Nephron (organoid): Measurements from ENCODE around the gene KAZN.

Experiments used
- H3K27ac Mint-ChIP-seq, 3 experiments: 2 replicates each; pipeline ENCODE4 v1.8.0; 2020; ENCODE audit warnings: mixed read lengths in 3 of 3, mild to moderate bottlenecking in 2 of 3, moderate library complexity in 1 of 3
- H3K27me3 Mint-ChIP-seq: 2 replicates; pipeline ENCODE4 v1.8.0; 2021; ENCODE audit warnings: low read depth, mild to moderate bottlenecking, moderate library complexity, mixed read lengths
- H3K36me3 Mint-ChIP-seq: 2 replicates; pipeline ENCODE4 v1.8.0; 2020; ENCODE audit warnings: low read depth, mixed read lengths
- H3K4me1 Mint-ChIP-seq: 2 replicates; pipeline ENCODE4 v1.8.0; 2020; ENCODE audit warnings: mixed read lengths
- H3K4me3 Mint-ChIP-seq, 3 experiments: 2 replicates each; pipeline ENCODE4 v1.8.0; 2020; ENCODE audit warnings: mild to moderate bottlenecking in 3 of 3, mixed read lengths in 3 of 3, moderate library complexity in 2 of 3
- H3K9me3 Mint-ChIP-seq: 2 replicates; pipeline ENCODE4 v1.8.0; 2020; ENCODE audit warnings: mixed read lengths
- CTCF ChIP-seq, 3 experiments: fragments of 200-600 bp; sonication (generic); IDR thresholded peaks; one replicate each; pipeline ENCODE4 v1.5.0; 2021; ENCODE audit warnings: antibody characterized with exemption in 3 of 3; ENCODE audit not compliant: unreplicated experiment in 3 of 3

The KAZN gene

GRCh38 chr1:15107058-15107687, 508.7 kb downstream of the KAZN start:
- Mint-ChIP-seq H3K27me3 (no peaks in the 10 kb centered on the region), H3K27ac (no peak overlapping the region), H3K36me3 (peaks cover 14% of the 10 kb centered on the region), H3K4me3 (no peak overlapping the region), H3K4me1 (peaks cover 3% of the 10 kb centered on the region), H3K9me3 (peaks cover 10% of the 10 kb centered on the region)
- no peak for TF ChIP-seq CTCF (IDR thresholded peaks at IDR 0.05; ENCODE audit: unreplicated experiment in 3 of 3)

- TF ChIP-seq CTCF (IDR thresholded peaks at IDR 0.05; ENCODE audit: unreplicated experiment in 3 of 3), result no peak
- peaks cover 14% of the 10 kb centered on the region for H3K36me3 Mint-ChIP-seq
- H3K27ac Mint-ChIP-seq, result no peak overlapping the region
- no peaks in the 10 kb centered on the region for H3K27me3 Mint-ChIP-seq
- no peak overlapping the region for H3K4me3 Mint-ChIP-seq
- peaks cover 9% of the 10 kb centered on the region for H3K4me1 Mint-ChIP-seq
- H3K9me3 Mint-ChIP-seq, result peaks cover 10% of the 10 kb centered on the region
Observed at GRCh38 chr1:15107911-15108310, 509.4 kb downstream of the KAZN start.

DNA sequence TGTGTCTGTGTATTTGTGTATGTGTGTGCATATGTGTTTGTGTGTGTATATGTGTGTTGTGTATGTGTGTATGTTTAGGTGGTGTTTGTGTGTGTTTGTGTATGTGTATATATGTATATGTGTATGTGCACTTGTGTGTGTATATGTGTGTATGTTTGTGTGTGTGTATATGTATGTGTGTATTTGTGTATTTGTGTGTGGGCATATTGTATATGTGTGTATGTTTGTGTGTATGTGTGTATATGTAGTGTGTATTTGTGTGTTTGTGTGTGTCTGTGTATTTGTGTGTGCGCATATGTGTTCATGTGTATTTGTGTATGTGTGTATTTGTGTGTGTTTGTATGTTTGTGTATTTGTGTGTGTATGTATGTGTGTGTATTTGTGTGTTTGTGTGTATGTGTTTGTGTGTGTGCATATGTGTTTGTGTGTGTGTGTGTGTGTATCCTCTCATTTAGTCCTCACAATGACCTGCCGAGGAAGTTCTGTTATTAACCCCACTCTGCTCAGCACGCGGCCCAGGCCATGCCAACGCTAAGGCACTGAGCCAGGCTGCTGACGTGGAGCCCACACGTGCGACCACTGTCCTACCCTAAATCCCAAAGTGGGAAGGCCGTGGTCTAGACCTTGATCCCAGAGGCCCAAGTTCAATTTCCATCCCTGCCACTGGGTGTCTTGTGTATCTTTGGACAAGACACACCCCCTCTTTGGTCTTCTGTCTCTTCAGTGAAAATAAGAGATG, 511.8 kb downstream of the KAZN start:
- Mint-ChIP-seq H3K27me3 (no peaks in the 10 kb centered on the region), H3K4me1 (peaks cover 11% of the 10 kb centered on the region), H3K9me3 (peaks cover under 1% of the 10 kb centered on the region), H3K4me3 (no peak overlapping the region), H3K36me3 (peaks cover under 1% of the 10 kb centered on the region), H3K27ac (no peak overlapping the region)
- no peak for TF ChIP-seq CTCF (IDR thresholded peaks at IDR 0.05; ENCODE audit: unreplicated experiment in 3 of 3)

- Mint-ChIP-seq H3K4me3 (no peak overlapping the region), H3K4me1 (peaks cover 11% of the 10 kb centered on the region), H3K36me3 (no peaks in the 10 kb centered on the region), H3K27ac (no peak overlapping the region), H3K9me3 (no peaks in the 10 kb centered on the region), H3K27me3 (no peaks in the 10 kb centered on the region)
- TF ChIP-seq CTCF (IDR thresholded peaks at IDR 0.05; ENCODE audit: unreplicated experiment in 3 of 3), result no peak
Observed at GRCh38 chr1:15110867-15111230, 512.4 kb downstream of the KAZN start.

DNA sequence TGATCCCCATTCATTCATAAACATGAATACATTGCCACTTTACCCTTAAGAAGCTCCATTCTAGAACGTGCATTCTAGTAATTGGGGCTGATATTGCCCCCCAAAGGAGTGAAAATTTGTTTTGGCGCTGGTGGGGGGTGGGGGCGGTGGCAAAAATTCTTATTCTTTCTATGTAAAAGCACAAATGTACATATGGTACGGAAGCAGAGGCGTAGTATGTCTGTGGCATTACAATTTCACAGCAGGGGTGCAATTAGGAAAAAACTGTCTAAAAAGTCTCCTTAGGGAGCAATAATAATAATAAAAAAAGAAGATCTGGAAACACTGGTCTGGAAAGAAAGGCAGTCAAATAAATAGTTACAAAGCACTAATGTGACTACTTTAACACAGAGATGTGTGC, 514.7 kb downstream of the KAZN start:
- no peak for TF ChIP-seq CTCF (IDR thresholded peaks at IDR 0.05; ENCODE audit: unreplicated experiment in 3 of 3)
- H3K27ac Mint-ChIP-seq, result no peak overlapping the region
- H3K9me3 Mint-ChIP-seq, result no peaks in the 10 kb centered on the region
- H3K36me3 Mint-ChIP-seq, result no peaks in the 10 kb centered on the region
- H3K4me1 Mint-ChIP-seq, result peaks cover 11% of the 10 kb centered on the region
- no peaks in the 10 kb centered on the region for H3K27me3 Mint-ChIP-seq
- H3K4me3 Mint-ChIP-seq, result no peak overlapping the region

GRCh38 chr1:15114884-15115283, 516.4 kb downstream of the KAZN start:
- peaks cover 11% of the 10 kb centered on the region for H3K4me1 Mint-ChIP-seq
- H3K27ac Mint-ChIP-seq, result no peak overlapping the region
- H3K4me3 Mint-ChIP-seq, result no peak overlapping the region
- H3K36me3 Mint-ChIP-seq, result no peaks in the 10 kb centered on the region
- TF ChIP-seq CTCF (IDR thresholded peaks at IDR 0.05; ENCODE audit: unreplicated experiment in 3 of 3), result no peak
- H3K9me3 Mint-ChIP-seq, result no peaks in the 10 kb centered on the region
- H3K27me3 Mint-ChIP-seq, result peaks cover 8% of the 10 kb centered on the region
